ENCODE results near the gene PADI3. TPM values are rescaled to one million over a fixed set of nuclear protein-coding genes. Genes with fewer than 3 reads are reported as not detected.

The PADI3 gene
- total and polyA plus RNA-seq, 9 of the 15 experiments (the other 6 are each of a cell fraction or from before 2014, with no cell fraction given): not detected

DNA sequence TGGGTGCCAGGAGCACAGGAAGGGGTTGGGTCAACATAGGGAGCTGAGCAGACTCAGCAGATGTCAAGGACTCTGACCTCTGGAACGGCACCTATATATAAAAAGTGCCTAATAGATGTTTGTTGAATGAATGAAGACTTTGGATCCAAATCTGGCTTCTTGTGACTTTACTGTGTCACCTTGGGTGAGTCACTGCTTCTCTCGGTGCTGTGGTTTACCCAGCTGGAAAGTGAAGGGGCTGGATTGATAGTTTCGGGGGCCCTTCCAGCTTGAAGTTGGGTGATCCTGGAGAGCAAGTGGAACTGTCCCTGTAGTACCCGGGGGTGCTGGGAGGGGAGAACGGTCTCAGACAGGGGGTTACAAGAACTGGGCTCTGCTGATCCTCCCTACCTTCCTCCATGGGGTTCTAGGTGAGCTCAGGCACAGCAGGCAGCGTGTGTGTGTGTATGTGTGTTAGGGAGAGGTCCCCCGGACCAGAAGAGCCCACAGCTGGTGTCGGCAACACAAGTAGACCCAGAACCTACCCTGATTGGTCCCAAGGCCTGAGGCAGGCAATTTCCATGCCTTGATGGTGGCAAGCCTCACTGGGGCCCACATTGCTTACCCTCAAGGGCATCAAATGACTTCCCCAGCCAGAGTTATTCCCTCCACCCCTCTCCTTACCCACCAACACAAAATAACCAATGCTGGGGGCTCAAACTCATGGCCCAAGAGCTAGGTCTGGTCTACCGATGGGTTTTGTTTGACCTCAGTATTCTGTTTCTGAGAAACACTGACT, 49.4 kb upstream of the PADI3 start:
- H3K27me3 ChIP-seq (ENCODE audit: control insufficient read depth in 2 of 2, insufficient read depth in 2 of 2, low read length in 2 of 2): peaks cover 13 to 49% of the 10 kb centered on the region in 2 experiments; a peak in 4 of 5 replicates
- ChIA-PET CTCF (ENCODE audit: low intra/inter-chr PET ratio) (no interaction called here), POLR2A (interaction anchor here (0.6 to 1.5 kb wide), 5 partner anchors 8 to 153 kb away, joined by 3 to 5 read pairs (median 3); no protein-coding TSS in a partner anchor)
- no peaks in the 10 kb centered on the region for H3K9me1 ChIP-seq (ENCODE audit: control insufficient read depth, insufficient read depth, low read length)
- H3K27ac ChIP-seq (ENCODE audit: extremely low read depth, low read depth, low read length): no peak overlapping the region
- H3K9ac ChIP-seq (ENCODE audit: insufficient read depth in 1 of 2, low read depth in 2 of 2, low read length in 2 of 2): no peak overlapping the region
- H3K4me1 ChIP-seq (replicated peaks in 1 of 2; ENCODE audit: control insufficient read depth in 2 of 2, insufficient read depth in 2 of 2, low read length in 2 of 2): no peaks in the 10 kb centered on the region
- H3K79me2 ChIP-seq (ENCODE audit: control insufficient read depth, insufficient read depth, low read length): no peaks in the 10 kb centered on the region
- no peaks in the 10 kb centered on the region for H3K9me3 ChIP-seq (replicated peaks; ENCODE audit: control insufficient read depth, insufficient read depth, low read depth, low read length)
- in situ Hi-C loops (cut with MboI) (no loop called here), intact Hi-C loops (cut with micrococcal nuclease) (no loop called here)
- H3K36me3 ChIP-seq (ENCODE audit: control insufficient read depth, insufficient read depth, low read length): no peaks in the 10 kb centered on the region
- ATAC-seq (no peak), DNase-seq (ENCODE audit: extremely low read depth in 1 of 4, low spot score in 3 of 4) (no peak), FAIRE-seq (no peak)
- WGBS (ENCODE audit: insufficient coverage, low coverage, missing lambda C conversion rate): 1% methylated on average over 9 of the region's 9 CpGs
- TF ChIP-seq ZKSCAN1 (IDR thresholded peaks at IDR 0.05; ENCODE audit: low read depth, low read length) (no peak), FOXJ2 (tag; IDR thresholded peaks at IDR 0.05) (no peak), MEF2D (tag; conservative IDR thresholded peaks at IDR 0.05; ENCODE audit: low read depth) (no peak), LEF1 (IDR thresholded peaks at IDR 0.05) (no peak), NCOA2 (IDR thresholded peaks at IDR 0.05; ENCODE audit: partially characterized antibody in 2 of 2) (no peak), BDP1 (IDR thresholded peaks at IDR 0.05; ENCODE audit: insufficient read depth, insufficient read length) (no peak)
- TF ChIP-seq, protein P1, sequence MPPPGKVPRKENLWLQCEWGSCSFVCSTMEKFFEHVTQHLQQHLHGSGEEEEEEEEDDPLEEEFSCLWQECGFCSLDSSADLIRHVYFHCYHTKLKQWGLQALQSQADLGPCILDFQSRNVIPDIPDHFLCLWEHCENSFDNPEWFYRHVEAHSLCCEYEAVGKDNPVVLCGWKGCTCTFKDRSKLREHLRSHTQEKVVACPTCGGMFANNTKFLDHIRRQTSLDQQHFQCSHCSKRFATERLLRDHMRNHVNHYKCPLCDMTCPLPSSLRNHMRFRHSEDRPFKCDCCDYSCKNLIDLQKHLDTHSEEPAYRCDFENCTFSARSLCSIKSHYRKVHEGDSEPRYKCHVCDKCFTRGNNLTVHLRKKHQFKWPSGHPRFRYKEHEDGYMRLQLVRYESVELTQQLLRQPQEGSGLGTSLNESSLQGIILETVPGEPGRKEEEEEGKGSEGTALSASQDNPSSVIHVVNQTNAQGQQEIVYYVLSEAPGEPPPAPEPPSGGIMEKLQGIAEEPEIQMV (tag; conservative IDR thresholded peaks at IDR 0.05; ENCODE audit: low read depth): no peak
- H3K4me2 ChIP-seq (ENCODE audit: insufficient read depth, low read length): no peak overlapping the region
- no TSS peak for BruUV-seq (replicated peaks)
- H2AFZ ChIP-seq (ENCODE audit: low read depth, low read length): no peak overlapping the region
- H4K20me1 ChIP-seq (replicated peaks; ENCODE audit: control insufficient read depth, insufficient read depth, low read length): peaks cover 6% of the 10 kb centered on the region; the same call in 1 of the 2 replicates
- H3K4me3 ChIP-seq: no peak overlapping the region
